K562 (cell line): ENCODE results near the gene ACE. TPM values are rescaled to one million over a fixed set of nuclear protein-coding genes. Genes with fewer than 3 reads are reported as not detected.

Experiments
- BMI1 ChIP-seq: fragments of 150-350 bp; IDR thresholded peaks from 2 replicates; pipeline ENCODE4 v1.6.1; 2014; ENCODE audit warnings: low read length
- CCAR2 ChIP-seq: fragments of 200-400 bp; formaldehyde crosslinking; IDR thresholded peaks from 2 replicates; pipeline ENCODE4 v1.6.1; 2017; ENCODE audit warnings: mild to moderate bottlenecking, low read depth, low read length
- CREM ChIP-seq: IDR thresholded peaks from 2 replicates; pipeline ENCODE4 v1.6.1; 2014; ENCODE audit warnings: antibody characterized with exemption, low read depth
- DMBX1 ChIP-seq: fragments of 250-450 bp; sonication (Bioruptor Pico); IDR thresholded peaks from 2 replicates; pipeline ENCODE4 v1.8.0; 2022; ENCODE audit warnings: inconsistent platforms, mild to moderate bottlenecking, moderate library complexity, borderline replicate concordance
- FOXK2 ChIP-seq, 2 experiments: fragments of 450-650 bp; IDR thresholded peaks in 1 of 2; conservative IDR thresholded peaks in 1 of 2; 2 replicates each; pipeline ENCODE4 v1.6.1; 2016; ENCODE audit warnings: low read depth in 2 of 2, mild to moderate bottlenecking in 1 of 2
- HMGN3 ChIP-seq: IDR thresholded peaks from 2 replicates; pipeline ENCODE4 v1.6.1; 2011; ENCODE audit warnings: borderline replicate concordance, low read depth, mild to moderate bottlenecking, mixed read lengths, low read length; ENCODE audit not compliant: insufficient read length; ENCODE audit errors: extremely low read depth
- MEIS2 ChIP-seq: fragments of 450-650 bp; IDR thresholded peaks from 2 replicates; pipeline ENCODE4 v1.6.1; 2014; ENCODE audit warnings: mild to moderate bottlenecking; ENCODE audit not compliant: partially characterized antibody
- NRF1 ChIP-seq, 2 experiments: fragments of 450-650 bp; IDR thresholded peaks in 1 of 2; conservative IDR thresholded peaks in 1 of 2; 2 replicates each; pipeline ENCODE4 v1.6.1; 2014; ENCODE audit warnings: mild to moderate bottlenecking in 2 of 2
- PHB2 ChIP-seq: fragments of 450-650 bp; IDR thresholded peaks from 2 replicates; pipeline ENCODE4 v1.6.1; 2017; ENCODE audit warnings: low read depth
- PHF8 ChIP-seq: fragments of 200-600 bp; sonication (generic); IDR thresholded peaks from 2 replicates; pipeline ENCODE4 v1.6.1; 2012; ENCODE audit warnings: mixed run types, mild to moderate bottlenecking, inconsistent platforms, low read length, moderate library complexity, borderline replicate concordance
- PML ChIP-seq: IDR thresholded peaks from 2 replicates; pipeline ENCODE4 v1.6.1; 2012; ENCODE audit warnings: low read length, inconsistent platforms
- POLR2H ChIP-seq: IDR thresholded peaks from 2 replicates; pipeline ENCODE4 v1.6.1; 2016; ENCODE audit warnings: missing genetic modification characterization, low read depth, mild to moderate bottlenecking, control low read depth, missing compliant biosample characterization, moderate library complexity
- SRSF1 ChIP-seq: fragments of 200-400 bp; formaldehyde crosslinking; IDR thresholded peaks from 2 replicates; pipeline ENCODE4 v1.6.1; 2017; ENCODE audit warnings: mild to moderate bottlenecking, low read depth, low read length, moderate library complexity
- TBP ChIP-seq: optimal IDR thresholded peaks from 2 replicates; pipeline ENCODE3; 2011; ENCODE audit warnings: low read depth, low read length, improper control_type of control experiment
- ZBTB40 ChIP-seq, 2 experiments: fragments of 450-650 bp in 1 of 2; sonication (generic) in 1 of 2; formaldehyde crosslinking in 1 of 2; IDR thresholded peaks; 2 replicates each; pipeline versions ENCODE4 v1.7.1 to v1.9.0; 2016 to 2022; ENCODE audit warnings: inconsistent platforms in 1 of 2, mild to moderate bottlenecking in 1 of 2, missing genetic modification reagents in 1 of 2
- ZNF165 ChIP-seq: fragments of 250-450 bp; sonication (Bioruptor Pico); IDR thresholded peaks from 2 replicates; pipeline ENCODE4 v1.4.0; 2020; ENCODE audit warnings: borderline replicate concordance
- ZNF347 ChIP-seq: fragments of 450-650 bp; formaldehyde crosslinking; IDR thresholded peaks from 2 replicates; pipeline ENCODE4 v1.4.0; 2020; ENCODE audit warnings: low read depth, mild to moderate bottlenecking, moderate library complexity
- polyA plus RNA-seq, 8 experiments: library from polyadenylated mRNA; depleted of rRNA in 4 of 8; stranded (reverse) in 5 of 8; unstranded in 3 of 8; fragments of >200 nt; fragmentation: Nextera tagmentation in 2 of 8; fragmentation: Illumina TruSeq in 1 of 8; extraction: Ambion mirVana in 2 of 8; extraction: Trizol in 1 of 8; gene quantifications; 2 replicates each; pipeline versions ENCODE4 v1.2.1 to v1.2.3, GENCODE V29; 2011 to 2014; ENCODE audit warnings: inconsistent platforms in 1 of 8, missing spikeins in 1 of 8
- total RNA-seq, 7 experiments: library from RNA; depleted of rRNA in 6 of 7; stranded (reverse); fragments of >200 nt in 6 of 7; fragmentation: Illumina TruSeq in 2 of 7; extraction: Trizol in 2 of 7; gene quantifications; 2 replicates each; pipeline versions ENCODE4 v1.2.1 to v1.2.3, GENCODE V29; 2011 to 2021; ENCODE audit warnings: low replicate concordance in 1 of 7
- TF ChIP-seq, protein P1 (sequence below), 2 experiments: fragments of 450-650 bp; IDR thresholded peaks; 2 replicates each; pipeline ENCODE4 v1.6.1; 2016

ACE gene
- total and polyA plus RNA-seq, 9 of the 15 experiments (the other 6 are each of a cell fraction or from before 2014, with no cell fraction given), result 0.07 to 2.5 (median 0.47) TPM; not detected in 1

GRCh38 chr17:63447471-63448009, 29.3 kb upstream of the ACE start (continued):
- TF ChIP-seq ZBTB40 (IDR thresholded peaks at IDR 0.05), result 0 out of 2 replicates have a peak, but pooled peaks have one; percentile 32
- TF ChIP-seq ZBTB40 (CRISPR knock-in tag; IDR thresholded peaks at IDR 0.05), result no peak
- peak; percentile 10; the same call in 1 of the 2 replicates for TF ChIP-seq DMBX1 (CRISPR knock-in tag)
- no peak for TF ChIP-seq NRF1 (conservative IDR thresholded peaks at IDR 0.05 in 1 of 2, IDR thresholded peaks at IDR 0.05 in 1 of 2)
- peak; percentile 13 for TF ChIP-seq TBP
- TF ChIP-seq HMGN3, result no peak
- TF ChIP-seq, protein P1, sequence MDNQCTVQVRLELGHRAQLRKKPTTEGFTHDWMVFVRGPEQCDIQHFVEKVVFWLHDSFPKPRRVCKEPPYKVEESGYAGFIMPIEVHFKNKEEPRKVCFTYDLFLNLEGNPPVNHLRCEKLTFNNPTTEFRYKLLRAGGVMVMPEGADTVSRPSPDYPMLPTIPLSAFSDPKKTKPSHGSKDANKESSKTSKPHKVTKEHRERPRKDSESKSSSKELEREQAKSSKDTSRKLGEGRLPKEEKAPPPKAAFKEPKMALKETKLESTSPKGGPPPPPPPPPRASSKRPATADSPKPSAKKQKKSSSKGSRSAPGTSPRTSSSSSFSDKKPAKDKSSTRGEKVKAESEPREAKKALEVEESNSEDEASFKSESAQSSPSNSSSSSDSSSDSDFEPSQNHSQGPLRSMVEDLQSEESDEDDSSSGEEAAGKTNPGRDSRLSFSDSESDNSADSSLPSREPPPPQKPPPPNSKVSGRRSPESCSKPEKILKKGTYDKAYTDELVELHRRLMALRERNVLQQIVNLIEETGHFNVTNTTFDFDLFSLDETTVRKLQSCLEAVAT (IDR thresholded peaks at IDR 0.05), result no peak
- no peak for TF ChIP-seq MEIS2
- TF ChIP-seq ZNF165 (CRISPR knock-in tag), result 0 out of 2 replicates have a peak, but pooled peaks have one; percentile 13
- TF ChIP-seq PHB2, result no peak
- TF ChIP-seq CCAR2, result no peak
- TF ChIP-seq ZNF347 (CRISPR knock-in tag), result no peak
- no peak for TF ChIP-seq PHF8
- no peak for TF ChIP-seq BMI1
- no peak for TF ChIP-seq PML
- TF ChIP-seq SRSF1, result no peak
- no peak for TF ChIP-seq POLR2H (tag)
- no peak for TF ChIP-seq FOXK2 (conservative IDR thresholded peaks at IDR 0.05 in 1 of 2, IDR thresholded peaks at IDR 0.05 in 1 of 2; ENCODE audit: low read depth in 2 of 2)
- no peak for TF ChIP-seq CREM
